ENCODE measurements around the gene NR1D2. TPM values are rescaled to one million over a fixed set of nuclear protein-coding genes. Genes with fewer than 3 reads are reported as not detected.

NR1D2 gene
- polyA plus RNA-seq, 1 experiment, result 18.0 TPM

- TF ChIP-seq, protein P1, sequence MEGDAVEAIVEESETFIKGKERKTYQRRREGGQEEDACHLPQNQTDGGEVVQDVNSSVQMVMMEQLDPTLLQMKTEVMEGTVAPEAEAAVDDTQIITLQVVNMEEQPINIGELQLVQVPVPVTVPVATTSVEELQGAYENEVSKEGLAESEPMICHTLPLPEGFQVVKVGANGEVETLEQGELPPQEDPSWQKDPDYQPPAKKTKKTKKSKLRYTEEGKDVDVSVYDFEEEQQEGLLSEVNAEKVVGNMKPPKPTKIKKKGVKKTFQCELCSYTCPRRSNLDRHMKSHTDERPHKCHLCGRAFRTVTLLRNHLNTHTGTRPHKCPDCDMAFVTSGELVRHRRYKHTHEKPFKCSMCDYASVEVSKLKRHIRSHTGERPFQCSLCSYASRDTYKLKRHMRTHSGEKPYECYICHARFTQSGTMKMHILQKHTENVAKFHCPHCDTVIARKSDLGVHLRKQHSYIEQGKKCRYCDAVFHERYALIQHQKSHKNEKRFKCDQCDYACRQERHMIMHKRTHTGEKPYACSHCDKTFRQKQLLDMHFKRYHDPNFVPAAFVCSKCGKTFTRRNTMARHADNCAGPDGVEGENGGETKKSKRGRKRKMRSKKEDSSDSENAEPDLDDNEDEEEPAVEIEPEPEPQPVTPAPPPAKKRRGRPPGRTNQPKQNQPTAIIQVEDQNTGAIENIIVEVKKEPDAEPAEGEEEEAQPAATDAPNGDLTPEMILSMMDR (IDR thresholded peaks at IDR 0.05; ENCODE audit: insufficient read depth, low read depth, low read length), result no peak
These were observed 12.5 kb upstream of the NR1D2 start for GRCh38 chr3:23932571-23932970.

DNA sequence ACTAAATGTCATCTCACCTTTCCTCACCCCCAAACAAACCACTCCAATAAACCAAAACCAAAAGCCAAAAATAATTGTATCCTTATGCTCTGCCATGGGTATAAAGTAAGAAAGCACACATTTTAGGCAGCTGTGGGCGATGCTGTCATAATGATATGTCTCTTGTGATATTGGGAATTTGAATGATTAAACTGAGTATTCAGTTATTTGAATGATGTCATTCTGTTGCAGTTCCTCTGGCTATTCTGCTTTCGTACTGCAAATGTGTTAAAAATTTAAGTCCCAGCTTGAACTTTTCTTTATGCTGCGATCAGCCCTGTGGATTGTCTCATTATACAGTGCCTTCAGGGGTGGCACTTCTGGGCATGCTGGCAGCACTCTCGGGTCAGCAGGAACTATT is 10.8 kb upstream of the NR1D2 start:
- Histone ChIP-seq H3K36me3 (ENCODE audit: control insufficient read depth, insufficient read depth, low read length) (no peaks in the 10 kb centered on the region), H3K4me3 (ENCODE audit: low read depth, low read length) (no peak overlapping the region), H3K27me3 (ENCODE audit: control insufficient read depth, insufficient read depth, low read length) (peaks cover 2% of the 10 kb centered on the region; the same call in 1 of the 2 replicates)
- CTCF ChIA-PET, result no interaction called here
- POLR2A ChIA-PET, result no interaction called here
- no peak for DNase-seq (ENCODE audit: low read depth)
- TF ChIP-seq, protein P1 (IDR thresholded peaks at IDR 0.05; ENCODE audit: insufficient read depth, low read depth, low read length), result no peak

More at GRCh38 chr3:23932571-23932970, 12.5 kb upstream of the NR1D2 start:
- H3K36me3 ChIP-seq (ENCODE audit: control insufficient read depth, insufficient read depth, low read length), result no peaks in the 10 kb centered on the region
- ChIA-PET POLR2A (no interaction called here), CTCF (no interaction called here)
- H3K27me3 ChIP-seq (ENCODE audit: control insufficient read depth, insufficient read depth, low read length), result peaks cover 2% of the 10 kb centered on the region; the same call in 1 of the 2 replicates
- DNase-seq (ENCODE audit: low read depth), result no peak
- no peak overlapping the region for H3K4me3 ChIP-seq (ENCODE audit: low read depth, low read length)

- Histone ChIP-seq H3K36me3 (ENCODE audit: control insufficient read depth, insufficient read depth, low read length) (no peaks in the 10 kb centered on the region), H3K4me3 (ENCODE audit: low read depth, low read length) (no peak overlapping the region), H3K27me3 (ENCODE audit: control insufficient read depth, insufficient read depth, low read length) (peaks cover 2% of the 10 kb centered on the region; the same call in 1 of the 2 replicates)
- TF ChIP-seq, protein P1 (IDR thresholded peaks at IDR 0.05; ENCODE audit: insufficient read depth, low read depth, low read length), result no peak
- ChIA-PET CTCF (no interaction called here), POLR2A (no interaction called here)
- no peak for DNase-seq (ENCODE audit: low read depth)
These were observed 7.8 kb upstream of the NR1D2 start for GRCh38 chr3:23937296-23937695.

DNA sequence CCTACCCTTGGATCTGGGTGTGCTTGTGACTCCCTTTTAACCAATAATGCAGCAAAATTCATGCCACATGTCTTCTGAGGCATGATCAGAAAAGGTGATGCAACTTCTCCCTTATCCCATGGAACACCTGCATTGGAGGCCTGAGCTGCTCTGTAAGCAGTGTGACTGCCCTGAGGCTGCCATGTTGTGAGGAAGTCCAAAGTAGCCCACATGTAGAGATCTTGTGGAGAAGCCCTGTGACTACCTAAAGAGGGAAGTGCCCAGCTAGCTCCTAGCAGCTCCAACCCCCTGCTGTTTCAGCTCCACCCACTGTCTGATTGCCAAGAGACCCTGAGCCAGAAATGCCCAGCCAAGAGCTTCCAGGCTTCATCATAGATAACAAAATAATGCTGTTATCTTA is 6.4 kb upstream of the NR1D2 start:
- H3K4me3 ChIP-seq (ENCODE audit: low read depth, low read length), result no peak overlapping the region
- H3K36me3 ChIP-seq (ENCODE audit: control insufficient read depth, insufficient read depth, low read length), result no peaks in the 10 kb centered on the region
- CTCF ChIA-PET, result no interaction called here
- H3K27me3 ChIP-seq (ENCODE audit: control insufficient read depth, insufficient read depth, low read length), result peaks cover 2% of the 10 kb centered on the region; the same call in 1 of the 2 replicates
- no peak for DNase-seq (ENCODE audit: low read depth)
- TF ChIP-seq, protein P1 (IDR thresholded peaks at IDR 0.05; ENCODE audit: insufficient read depth, low read depth, low read length), result no peak
- POLR2A ChIA-PET, result no interaction called here

GRCh38 chr3:23940775-23941174 is 4.3 kb upstream of the NR1D2 start:
- no peak for DNase-seq (ENCODE audit: low read depth)
- Histone ChIP-seq H3K4me3 (ENCODE audit: low read depth, low read length) (no peak overlapping the region), H3K36me3 (ENCODE audit: control insufficient read depth, insufficient read depth, low read length) (no peaks in the 10 kb centered on the region), H3K27me3 (ENCODE audit: control insufficient read depth, insufficient read depth, low read length) (peaks cover 2% of the 10 kb centered on the region; the same call in 1 of the 2 replicates)
- CTCF ChIA-PET, result no interaction called here
- POLR2A ChIA-PET, result no interaction called here
- TF ChIP-seq, protein P1 (IDR thresholded peaks at IDR 0.05; ENCODE audit: insufficient read depth, low read depth, low read length), result no peak
